Sigmoid colon (tissue), 4 donors: Measurements from ENCODE around the gene PAQR8.

Source experiments
- CTCF ChIP-seq, 4 experiments: fragments of 450-650 bp in 3 of 4; fragments of 200-600 bp in 1 of 4; IDR thresholded peaks; one replicate each; pipeline ENCODE4 v1.5.1; 2016 to 2019; ENCODE audit warnings: antibody characterized with exemption in 4 of 4, mild to moderate bottlenecking in 3 of 4, moderate library complexity in 2 of 4
- EP300 ChIP-seq, 4 donors: sonication (generic); formaldehyde crosslinking; IDR thresholded peaks; one replicate each; pipeline ENCODE4 v1.6.1; 2017; ENCODE audit warnings: antibody characterized with exemption in 4 of 4
- POLR2A ChIP-seq, 2 donors: fragments of 450-650 bp; IDR thresholded peaks; one replicate each; pipeline ENCODE4 v1.6.1; 2016; ENCODE audit warnings: antibody characterized with exemption in 2 of 2, mild to moderate bottlenecking in 2 of 2, moderate library complexity in 2 of 2
- POLR2AphosphoS5 ChIP-seq, 4 donors: sonication (generic); formaldehyde crosslinking; IDR thresholded peaks; one replicate each; pipeline ENCODE4 v1.6.1; 2017; ENCODE audit warnings: antibody characterized with exemption in 4 of 4

GRCh38 chr6:52411911-52412310 is 50.0 kb downstream of the PAQR8 start:
- TF ChIP-seq POLR2AphosphoS5 (IDR thresholded peaks at IDR 0.05) = no peak
- no peak for TF ChIP-seq POLR2A (IDR thresholded peaks at IDR 0.05)
- no peak for TF ChIP-seq CTCF (IDR thresholded peaks at IDR 0.05)
- TF ChIP-seq EP300 (IDR thresholded peaks at IDR 0.05) = no peak
